ENCODE data around the gene SNRPF. TPM values are rescaled to one million over a fixed set of nuclear protein-coding genes. Genes with fewer than 3 reads are reported as not detected.
"Not testable (repeated sequence)": the region's sequence is repeated elsewhere in the genome, so short reads cannot be mapped to it uniquely, and the experiment has no call there.

The SNRPF gene
- total RNA-seq, 2 donors from 2014 or later, result 7.4 to 8.3 TPM

DNA sequence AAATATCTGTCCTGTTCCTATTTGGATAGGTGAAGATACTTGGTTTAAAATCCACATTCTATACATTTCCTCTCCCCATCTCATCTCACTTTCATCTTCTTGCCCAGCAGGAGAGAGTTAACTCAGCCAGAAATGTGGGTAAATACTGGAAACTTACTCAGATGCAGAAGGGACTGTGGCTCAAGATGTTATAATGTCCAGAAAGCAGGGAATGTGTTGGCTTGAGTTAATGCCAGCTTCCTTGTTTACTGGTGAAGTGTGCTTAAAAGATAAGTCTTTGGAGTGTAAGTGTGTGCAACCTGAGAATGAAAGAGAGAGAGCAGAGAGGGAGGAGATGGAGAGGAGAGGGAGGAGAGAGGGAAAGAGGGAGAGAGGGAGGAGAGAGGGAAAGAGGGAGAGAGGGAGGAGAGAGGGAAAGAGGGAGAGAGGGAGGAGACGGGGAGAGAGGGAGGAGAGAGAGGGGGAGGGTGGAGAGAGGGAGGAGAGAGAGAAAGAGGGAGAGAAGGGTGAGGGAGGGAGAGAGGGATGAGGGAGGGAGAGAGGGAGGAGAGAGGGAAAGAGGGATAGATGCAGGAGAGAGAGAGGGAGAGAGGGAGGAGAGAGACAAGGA lies 22.0 kb upstream of the SNRPF start:
- Histone ChIP-seq H3K27me3 (replicated peaks; ENCODE audit: insufficient read depth) (no peaks in the 10 kb centered on the region), H3K4me3 (no peak overlapping the region), H3K4me1 (replicated peaks) (no peaks in the 10 kb centered on the region), H3K36me3 (no peaks in the 10 kb centered on the region), H3K9me3 (no peaks in the 10 kb centered on the region), H3K27ac (no peak overlapping the region)
- TF ChIP-seq POLR2A (IDR thresholded peaks at IDR 0.05) (no peak), POLR2AphosphoS5 (IDR thresholded peaks at IDR 0.05) (no peak)
- no peak for DNase-seq (ENCODE audit: low spot score)
- intact Hi-C loops (cut with DNase I), result no loop called here
- 0% methylated on average over 1 of the region's 1 CpG for WGBS

DNA sequence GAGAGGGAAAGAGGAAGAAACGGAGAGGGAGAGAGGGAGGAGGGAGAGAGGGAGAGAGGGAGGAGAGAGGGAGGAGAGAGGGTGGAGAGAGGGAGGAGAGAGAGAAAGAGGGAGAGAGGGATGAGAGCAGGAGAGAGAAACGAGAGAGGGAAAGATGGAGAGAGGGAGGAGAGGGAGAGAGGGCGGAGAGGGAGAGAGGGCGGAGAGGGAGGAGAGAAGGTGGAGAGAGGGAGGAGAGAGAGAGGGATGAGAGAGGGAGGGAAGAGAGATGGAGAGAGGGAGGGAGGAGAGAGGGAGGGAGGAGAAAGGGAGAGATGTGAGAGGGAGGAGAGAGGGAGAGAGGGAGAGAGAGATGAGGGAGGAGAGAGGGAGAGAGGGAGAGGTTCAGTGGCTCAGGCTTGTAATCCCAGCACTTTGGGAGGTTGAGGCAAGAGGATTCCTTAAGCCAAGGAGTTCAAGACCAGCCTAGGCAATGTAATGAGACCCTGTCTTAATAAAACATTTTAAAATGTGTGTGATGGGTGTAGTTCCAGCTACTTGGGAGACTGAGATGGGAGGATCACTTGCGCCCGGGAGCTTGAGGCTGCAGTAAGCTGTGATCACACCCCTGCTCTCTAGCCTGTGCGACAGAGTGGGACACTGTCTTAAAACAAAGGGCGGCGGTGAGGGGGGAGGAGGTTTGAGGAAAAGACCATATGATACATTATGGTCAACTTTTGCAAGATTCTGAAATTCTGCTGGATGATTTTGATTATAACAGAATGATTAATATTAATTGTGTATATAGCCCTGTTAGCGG lies 21.3 kb upstream of the SNRPF start:
- H3K36me3 ChIP-seq, result no peaks in the 10 kb centered on the region
- TF ChIP-seq POLR2AphosphoS5 (IDR thresholded peaks at IDR 0.05), result no peak
- no peak for TF ChIP-seq CTCF (IDR thresholded peaks at IDR 0.05)
- TF ChIP-seq POLR2A (IDR thresholded peaks at IDR 0.05), result no peak
- 35% methylated on average over 10 of the region's 10 CpGs for WGBS
- H3K9me3 ChIP-seq, result no peaks in the 10 kb centered on the region
- H3K4me1 ChIP-seq (replicated peaks), result no peaks in the 10 kb centered on the region
- H3K4me3 ChIP-seq, result no peak overlapping the region
- DNase-seq (ENCODE audit: low spot score), result no peak
- no peak overlapping the region for H3K27ac ChIP-seq
- no peaks in the 10 kb centered on the region for H3K27me3 ChIP-seq (replicated peaks; ENCODE audit: insufficient read depth)
- intact Hi-C loops (cut with DNase I), result no loop called here

- TF ChIP-seq POLR2A (IDR thresholded peaks at IDR 0.05) (no peak), POLR2AphosphoS5 (IDR thresholded peaks at IDR 0.05) (no peak), CTCF (IDR thresholded peaks at IDR 0.05) (no peak)
- H3K9me3 ChIP-seq, result no peaks in the 10 kb centered on the region
- peak; percentile 40 for DNase-seq (ENCODE audit: low spot score)
Observed at GRCh38 chr12:95838125-95838524, 20.6 kb upstream of the SNRPF start.

GRCh38 chr12:95842426-95842825 lies 16.3 kb upstream of the SNRPF start:
- intact Hi-C loops (cut with DNase I), result not testable (repeated sequence)
- 94% methylated on average over 6 of the region's 12 CpGs for WGBS

More at GRCh38 chr12:95838125-95838524, 20.6 kb upstream of the SNRPF start:
- no peaks in the 10 kb centered on the region for H3K27me3 ChIP-seq (replicated peaks; ENCODE audit: insufficient read depth)
- intact Hi-C loops (cut with DNase I), result no loop called here
- WGBS, result 3% methylated on average over 11 of the region's 11 CpGs
- no peak overlapping the region for H3K27ac ChIP-seq
- H3K4me3 ChIP-seq, result no peak overlapping the region
- H3K4me1 ChIP-seq (replicated peaks), result no peaks in the 10 kb centered on the region
- no peaks in the 10 kb centered on the region for H3K36me3 ChIP-seq

GRCh38 chr12:95848575-95849388 lies 10.0 kb upstream of the SNRPF start:
- TF ChIP-seq POLR2A (IDR thresholded peaks at IDR 0.05) (no peak), CTCF (IDR thresholded peaks at IDR 0.05) (peak in 3 of 4 experiments; percentile 12 to 41 (median 33))
- Histone ChIP-seq H3K36me3 (no peaks in the 10 kb centered on the region), H3K9me3 (no peaks in the 10 kb centered on the region), H3K27ac (no peak overlapping the region), H3K4me3 (no peak overlapping the region), H3K27me3 (replicated peaks; ENCODE audit: insufficient read depth) (no peaks in the 10 kb centered on the region), H3K4me1 (replicated peaks) (no peaks in the 10 kb centered on the region)
- intact Hi-C loops (cut with DNase I), result no loop called here
- WGBS, result 56% methylated on average over 8 of the region's 8 CpGs
- peak; percentile 24 for DNase-seq (ENCODE audit: low spot score)

More at GRCh38 chr12:95842426-95842825, 16.3 kb upstream of the SNRPF start:
- H3K4me1 ChIP-seq (replicated peaks); H3K27me3 ChIP-seq (replicated peaks; ENCODE audit: insufficient read depth); H3K4me3 ChIP-seq; H3K36me3 ChIP-seq; DNase-seq (ENCODE audit: low spot score); H3K9me3 ChIP-seq; H3K27ac ChIP-seq: not testable (repeated sequence)

Measured in prostate gland (tissue), 2 donors.